MCF 10A (cell line): Measurements from ENCODE around the gene KRTAP10-11. TPM values are rescaled to one million over a fixed set of nuclear protein-coding genes. Genes with fewer than 3 reads are reported as not detected.
A peak's percentile ranks its signal among the peaks of the same experiment; 100 is the strongest.

ENCODE experiments used
- BruUV-seq: library from RNA; stranded (reverse); fragments of 400-500 nt; replicated peaks from 2 replicates; lab custom pipeline; 2021; lab: Mats Ljungman, UMichigan
- CTCF ChIA-PET: fragments of 300-600 bp; sonication (Branson Sonifier 250); formaldehyde crosslinking; extraction: SDS; loops from one replicate; lab custom pipeline; 2021; ENCODE audit warnings: antibody characterized with exemption, inconsistent platforms; lab: Yijun Ruan, JAX
- POLR2A ChIA-PET: fragments of 300-600, 350-650 bp; sonication (Branson Sonifier 250); formaldehyde crosslinking; extraction: SDS; loops from one replicate; lab custom pipeline; 2020; ENCODE audit warnings: antibody characterized with exemption, inconsistent platforms; lab: Yijun Ruan, JAX
- DNase-seq: peaks from one replicate; pipeline ENCODE4 v3.0.0-alpha.2; 2018; ENCODE audit not compliant: unreplicated experiment
- H3K27ac Mint-ChIP-seq: one replicate; pipeline ENCODE4 v1.8.0; 2022; ENCODE audit warnings: mild to moderate bottlenecking, low read depth, mixed read lengths; ENCODE audit not compliant: unreplicated experiment
- H3K27me3 Mint-ChIP-seq: one replicate; pipeline ENCODE4 v1.8.0; 2022; ENCODE audit warnings: mixed read lengths; ENCODE audit not compliant: insufficient read depth, unreplicated experiment
- H3K36me3 Mint-ChIP-seq: one replicate; pipeline ENCODE4 v1.8.0; 2022; ENCODE audit warnings: mild to moderate bottlenecking, moderate library complexity, mixed read lengths; ENCODE audit not compliant: insufficient read depth, unreplicated experiment
- H3K4me1 Mint-ChIP-seq: one replicate; pipeline ENCODE4 v1.8.0; 2022; ENCODE audit warnings: mixed read lengths; ENCODE audit not compliant: insufficient read depth, unreplicated experiment
- H3K4me3 Mint-ChIP-seq: one replicate; pipeline ENCODE4 v1.8.0; 2022; ENCODE audit warnings: mild to moderate bottlenecking, moderate library complexity, mixed read lengths; ENCODE audit not compliant: unreplicated experiment
- H3K9me3 Mint-ChIP-seq: one replicate; pipeline ENCODE4 v1.8.0; 2022; ENCODE audit warnings: mixed read lengths; ENCODE audit not compliant: unreplicated experiment
- intact Hi-C: fragments of 100-400 bp; cut with micrococcal nuclease; formaldehyde crosslinking; loops from 2 replicates; pipeline ENCODE4 v1.14.1; 2022
- total RNA-seq: library from RNA; stranded (reverse); gene quantifications from 2 replicates; pipeline ENCODE4 v1.2.3, GENCODE V29; 2022
- TF ChIP-seq, protein P1 (sequence below): fragments of 200-600 bp; IDR thresholded peaks from one replicate; pipeline ENCODE4 v1.8.0; 2022; ENCODE audit warnings: antibody characterized with exemption, mild to moderate bottlenecking; ENCODE audit not compliant: unreplicated experiment

KRTAP10-11 gene
- total RNA-seq, 1 experiment from 2014 or later = not detected

DNA sequence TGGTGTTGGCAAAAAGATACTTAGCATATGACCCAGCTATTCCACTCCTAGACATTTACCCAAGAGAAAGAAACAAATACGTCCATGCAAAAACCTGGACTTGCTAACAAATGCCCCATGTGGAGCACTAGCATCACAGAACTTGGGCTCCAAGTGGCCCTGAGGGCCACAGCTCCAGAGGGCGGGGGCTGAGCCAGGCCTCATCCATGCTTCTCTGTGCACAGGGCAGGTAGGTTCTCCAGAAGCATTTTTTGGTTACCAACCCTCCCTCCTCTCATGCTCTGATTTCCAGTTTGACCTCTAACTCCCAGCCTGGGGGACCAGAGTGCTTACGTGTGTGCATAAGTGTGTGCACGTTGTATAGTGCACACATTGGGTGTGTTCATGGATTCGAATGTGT is 18.5 kb downstream of the KRTAP10-11 start:
- CTCF ChIA-PET = no interaction called here
- TF ChIP-seq, protein P1, sequence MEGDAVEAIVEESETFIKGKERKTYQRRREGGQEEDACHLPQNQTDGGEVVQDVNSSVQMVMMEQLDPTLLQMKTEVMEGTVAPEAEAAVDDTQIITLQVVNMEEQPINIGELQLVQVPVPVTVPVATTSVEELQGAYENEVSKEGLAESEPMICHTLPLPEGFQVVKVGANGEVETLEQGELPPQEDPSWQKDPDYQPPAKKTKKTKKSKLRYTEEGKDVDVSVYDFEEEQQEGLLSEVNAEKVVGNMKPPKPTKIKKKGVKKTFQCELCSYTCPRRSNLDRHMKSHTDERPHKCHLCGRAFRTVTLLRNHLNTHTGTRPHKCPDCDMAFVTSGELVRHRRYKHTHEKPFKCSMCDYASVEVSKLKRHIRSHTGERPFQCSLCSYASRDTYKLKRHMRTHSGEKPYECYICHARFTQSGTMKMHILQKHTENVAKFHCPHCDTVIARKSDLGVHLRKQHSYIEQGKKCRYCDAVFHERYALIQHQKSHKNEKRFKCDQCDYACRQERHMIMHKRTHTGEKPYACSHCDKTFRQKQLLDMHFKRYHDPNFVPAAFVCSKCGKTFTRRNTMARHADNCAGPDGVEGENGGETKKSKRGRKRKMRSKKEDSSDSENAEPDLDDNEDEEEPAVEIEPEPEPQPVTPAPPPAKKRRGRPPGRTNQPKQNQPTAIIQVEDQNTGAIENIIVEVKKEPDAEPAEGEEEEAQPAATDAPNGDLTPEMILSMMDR = no peak
- POLR2A ChIA-PET = no interaction called here
- DNase-seq = no peak
- Mint-ChIP-seq H3K4me1 (peaks cover 14% of the 10 kb centered on the region), H3K36me3 (no peaks in the 10 kb centered on the region), H3K27me3 (peaks cover 54% of the 10 kb centered on the region), H3K9me3 (peaks cover 8% of the 10 kb centered on the region), H3K4me3 (no peak overlapping the region), H3K27ac (no peak overlapping the region)
- BruUV-seq = no TSS peak
- intact Hi-C loops = no loop called here

DNA sequence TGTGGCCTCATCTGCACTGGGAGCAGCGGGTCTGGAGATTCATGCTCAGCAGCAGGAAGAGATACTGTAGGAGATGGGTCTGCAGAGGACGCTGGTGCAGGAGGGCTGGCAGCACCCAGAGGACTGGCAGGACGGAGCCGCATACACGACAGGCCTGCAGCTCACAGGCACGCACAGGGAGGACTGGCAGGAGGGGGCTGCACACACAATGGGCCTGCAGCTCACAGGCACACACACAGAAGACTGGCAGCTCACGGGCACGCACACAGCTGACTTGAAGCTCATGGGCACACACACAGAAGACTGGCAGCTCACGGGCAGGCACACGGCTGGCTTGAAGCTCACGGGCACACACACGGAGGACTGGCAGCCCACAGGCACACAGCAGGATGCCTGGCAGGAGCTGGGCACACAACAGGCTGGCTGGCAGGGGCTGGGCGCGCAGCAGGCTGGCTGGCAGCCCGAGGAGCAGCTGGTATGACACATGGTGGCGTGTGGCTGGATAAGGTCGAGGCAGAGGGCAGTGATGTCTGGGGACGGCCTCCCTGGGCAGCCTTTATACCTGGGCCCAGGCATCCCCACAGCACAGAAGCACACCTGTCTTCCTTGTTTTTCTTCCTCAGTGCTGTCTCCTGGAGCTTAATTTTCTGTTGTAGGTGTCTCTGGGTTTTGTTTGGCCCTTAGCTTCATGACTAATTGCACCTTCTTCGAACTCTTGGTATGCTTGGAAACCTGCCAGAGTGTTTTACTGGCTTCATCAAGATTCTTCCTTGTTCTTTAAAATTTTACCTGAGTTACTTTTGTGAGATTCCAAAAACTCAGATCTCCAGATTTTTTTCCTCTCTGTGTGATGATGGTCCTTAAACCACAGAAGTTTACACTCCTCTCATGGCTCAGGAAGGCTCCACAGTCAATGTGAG is 20.4 kb downstream of the KRTAP10-11 start, which contains the start of gene KRTAP12-2:
Gene KRTAP12-2 (minus strand): TSS at position 527 of the 920 bp plus-strand sequence. CDS start 41 bp downstream, at position 486.
- Mint-ChIP-seq H3K4me1 (peaks cover 14% of the 10 kb centered on the region), H3K36me3 (no peaks in the 10 kb centered on the region), H3K4me3 (no peak within 1 kb of the TSS), H3K9me3 (peaks cover 8% of the 10 kb centered on the region), H3K27ac (no peak within 1 kb of the TSS), H3K27me3 (peaks cover 49% of the 10 kb centered on the region)
- peak; percentile 72 for DNase-seq
- ChIA-PET POLR2A (interaction anchor here (0.6 to 1.4 kb wide), 3 partner anchors 16 to 463 kb away, joined by 3 to 4 read pairs (median 4); no protein-coding TSS in a partner anchor), CTCF (interaction anchor here (0.6 to 1.0 kb wide), 4 partner anchors 47 to 156 kb away, joined by 3 to 4 read pairs (median 3); partner anchors contain the start of gene UBE2G2)
- TF ChIP-seq, protein P1 = no peak
- no TSS peak for BruUV-seq
- intact Hi-C loops = no loop called here

DNA sequence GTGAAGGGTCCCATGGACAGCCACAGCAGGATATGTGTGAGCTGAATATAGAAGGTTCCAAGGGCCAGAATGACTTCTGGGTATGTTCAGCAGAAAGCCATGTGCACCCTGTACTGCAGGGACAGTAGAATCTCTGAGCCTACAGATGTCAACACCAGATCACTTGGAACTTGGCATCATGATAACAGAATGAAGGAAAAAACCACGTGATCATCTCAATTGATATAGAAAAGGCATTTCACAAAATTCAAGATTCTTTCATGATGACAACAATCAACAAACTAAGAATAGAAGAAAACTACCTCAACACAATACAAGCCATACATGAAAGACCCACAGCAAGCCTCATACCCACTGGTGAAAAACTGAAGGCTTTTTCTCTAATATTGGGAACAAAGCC is 21.4 kb downstream of the KRTAP10-11 start:
- TF ChIP-seq, protein P1 = no peak
- Mint-ChIP-seq H3K9me3 (peaks cover 9% of the 10 kb centered on the region), H3K4me1 (peaks cover 14% of the 10 kb centered on the region), H3K27ac (no peak overlapping the region), H3K27me3 (peaks cover 40% of the 10 kb centered on the region), H3K4me3 (no peak overlapping the region), H3K36me3 (no peaks in the 10 kb centered on the region)
- CTCF ChIA-PET = interaction anchor here (0.6 kb wide), 1 partner anchor 48 kb away, joined by 3 read pairs; no protein-coding TSS in a partner anchor
- DNase-seq = no peak
- intact Hi-C loops = no loop called here
- POLR2A ChIA-PET = interaction anchor here (1.4 kb wide), 1 partner anchor 187 kb away, joined by 4 read pairs; no protein-coding TSS in a partner anchor
- BruUV-seq = no TSS peak
